Fibroblast of skin of right biceps (primary cell): ENCODE results near the gene CEP152.
A peak's percentile ranks its signal among the peaks of the same experiment; 100 is the strongest.

Experiments used
- DNase-seq: peaks from one replicate; pipeline ENCODE4 v3.0.0-alpha.2; 2013

Gene CEP152

GRCh38 chr15:48761393-48762158 is 49.3 kb downstream of the CEP152 start:
- no peak for DNase-seq

- no peak for DNase-seq
These were observed 50.9 kb downstream of the CEP152 start for GRCh38 chr15:48759921-48760320.

GRCh38 chr15:48757661-48758060 is 53.2 kb downstream of the CEP152 start:
- no peak for DNase-seq

GRCh38 chr15:48754011-48754410 is 56.9 kb downstream of the CEP152 start:
- DNase-seq, result peak; percentile 10

- peak; percentile 19 for DNase-seq
These were observed 59.3 kb downstream of the CEP152 start for GRCh38 chr15:48751595-48751994.

GRCh38 chr15:48748535-48748934 is 62.3 kb downstream of the CEP152 start:
- peak; percentile 45 for DNase-seq

- DNase-seq, result no peak
These were observed 77.3 kb downstream of the CEP152 start for GRCh38 chr15:48733615-48734014.

- DNase-seq, result no peak
These were observed 80.4 kb downstream of the CEP152 start for GRCh38 chr15:48730506-48730905.

- no peak for DNase-seq
These were observed 86.9 kb downstream of the CEP152 start for GRCh38 chr15:48723969-48724368.

- DNase-seq, result peak; percentile 78
These were observed 87.9 kb downstream of the CEP152 start for GRCh38 chr15:48722764-48723661.

GRCh38 chr15:48721061-48721810 is 89.6 kb downstream of the CEP152 start:
- DNase-seq, result peak; percentile 75

- DNase-seq, result peak; percentile 4
These were observed 90.2 kb downstream of the CEP152 start for GRCh38 chr15:48720646-48721045.

- no peak for DNase-seq
These were observed 91.2 kb downstream of the CEP152 start for GRCh38 chr15:48719668-48720067.

- DNase-seq, result peak; percentile 43
These were observed 92.2 kb downstream of the CEP152 start for GRCh38 chr15:48718646-48719045.

- DNase-seq, result peak; percentile 28
These were observed 93.4 kb downstream of the CEP152 start for GRCh38 chr15:48717458-48717857.

- DNase-seq, result no peak
These were observed 98.3 kb downstream of the CEP152 start for GRCh38 chr15:48712546-48712945.

GRCh38 chr15:48710952-48711495 is 99.8 kb downstream of the CEP152 start:
- DNase-seq, result no peak

GRCh38 chr15:48708641-48709040 is 102.2 kb downstream of the CEP152 start:
- DNase-seq, result no peak

GRCh38 chr15:48705381-48705780 is 105.5 kb downstream of the CEP152 start:
- DNase-seq, result no peak

GRCh38 chr15:48703544-48703943 is 107.3 kb downstream of the CEP152 start:
- peak; percentile 94 for DNase-seq

- peak; percentile 49 for DNase-seq
These were observed 108.2 kb downstream of the CEP152 start for GRCh38 chr15:48702569-48703236.

GRCh38 chr15:48696627-48697312 is 114.1 kb downstream of the CEP152 start:
- peak; percentile 64 for DNase-seq
